Stimulated activated CD4-positive, alpha-beta T cell treated with anti-CD3 and anti-CD28 coated beads, Interleukin-15, amount 100 ng/mL, for 1 hour (primary cell): Measurements from ENCODE around the gene ARHGEF4.

Experiments
- DNase-seq, 2 donors: peaks; one replicate each; pipeline ENCODE4 v3.0.0-alpha.2; 2020; ENCODE audit warnings: low read depth in 1 of 2, low spot score in 1 of 2

ARHGEF4 gene

GRCh38 chr2:130814931-130815680 lies 21.6 kb upstream of the ARHGEF4 start:
- DNase-seq = no peak

DNA sequence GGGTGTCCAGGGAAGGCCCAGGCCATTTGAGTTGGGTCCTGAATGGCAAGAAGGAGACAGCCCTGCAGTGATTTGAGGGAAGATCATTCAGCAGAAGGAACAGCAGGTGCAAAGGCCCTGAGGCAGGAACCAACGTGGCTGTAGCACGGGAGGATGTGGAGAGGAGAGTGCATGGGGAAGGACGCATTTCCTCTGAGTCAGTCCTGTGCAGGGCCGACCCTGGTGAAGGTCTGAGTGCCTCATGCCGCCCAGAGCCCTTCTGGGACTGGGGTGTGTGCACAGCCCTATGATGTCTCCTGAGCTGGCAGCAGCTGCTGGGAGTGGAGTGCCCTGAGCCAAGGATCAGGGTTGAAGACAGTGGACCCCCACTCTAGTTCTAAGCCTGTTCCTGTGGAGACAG lies 17.9 kb upstream of the ARHGEF4 start:
- DNase-seq = no peak

DNA sequence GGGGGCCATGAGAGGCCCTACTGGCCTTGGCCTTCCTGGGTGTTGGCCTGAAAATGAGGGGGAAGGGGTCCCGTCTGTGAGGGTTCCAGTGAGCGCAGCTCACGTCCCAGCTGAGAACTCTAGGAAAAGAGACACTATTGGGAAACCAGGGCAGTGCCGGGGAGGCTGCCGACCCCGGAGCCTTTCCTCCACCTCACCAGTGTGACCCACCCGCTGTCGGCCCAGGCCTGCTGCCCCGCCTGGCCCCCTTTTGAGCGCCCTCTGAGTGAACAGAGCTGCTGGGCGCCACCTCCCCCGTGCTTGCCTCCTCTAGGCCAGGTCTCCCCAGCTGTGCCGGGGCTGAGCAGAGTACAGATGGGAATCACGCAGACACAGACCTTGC lies 17.5 kb upstream of the ARHGEF4 start:
- no peak for DNase-seq

DNA sequence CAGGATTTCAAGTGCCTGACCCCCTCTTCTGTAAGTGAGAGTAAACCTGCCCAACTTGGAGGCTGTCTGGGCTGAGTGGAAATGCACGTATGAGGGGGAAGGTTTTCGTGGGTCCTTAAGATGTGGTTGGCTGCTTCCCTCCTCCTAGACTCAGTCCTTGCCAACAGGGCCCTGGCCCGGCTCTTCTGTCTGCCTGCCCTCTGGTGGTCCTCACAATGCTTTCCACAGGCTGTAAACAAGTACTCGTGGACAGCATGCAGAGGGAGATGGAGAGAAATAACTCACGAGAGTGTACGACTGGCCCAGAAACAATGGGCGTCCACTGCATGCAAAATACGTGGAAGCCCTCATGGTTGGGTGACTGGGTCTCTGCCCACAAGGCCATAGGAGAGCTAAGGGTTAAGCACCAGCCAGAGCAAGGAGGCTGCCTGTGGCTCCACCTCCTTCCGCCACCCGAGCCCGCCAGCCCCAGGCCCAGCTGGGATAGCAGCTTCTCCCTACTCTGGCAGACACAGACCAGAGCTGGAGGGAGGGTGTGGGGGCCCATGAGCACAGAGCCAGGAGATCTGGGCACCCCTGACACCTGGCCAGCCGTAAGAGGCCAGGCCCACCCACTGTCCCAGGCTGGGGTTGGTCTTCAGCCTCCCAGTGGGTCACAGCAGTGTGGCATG lies 17.0 kb upstream of the ARHGEF4 start:
- DNase-seq = no peak

GRCh38 chr2:130820279-130820861 lies 16.3 kb upstream of the ARHGEF4 start:
- no peak for DNase-seq

DNA sequence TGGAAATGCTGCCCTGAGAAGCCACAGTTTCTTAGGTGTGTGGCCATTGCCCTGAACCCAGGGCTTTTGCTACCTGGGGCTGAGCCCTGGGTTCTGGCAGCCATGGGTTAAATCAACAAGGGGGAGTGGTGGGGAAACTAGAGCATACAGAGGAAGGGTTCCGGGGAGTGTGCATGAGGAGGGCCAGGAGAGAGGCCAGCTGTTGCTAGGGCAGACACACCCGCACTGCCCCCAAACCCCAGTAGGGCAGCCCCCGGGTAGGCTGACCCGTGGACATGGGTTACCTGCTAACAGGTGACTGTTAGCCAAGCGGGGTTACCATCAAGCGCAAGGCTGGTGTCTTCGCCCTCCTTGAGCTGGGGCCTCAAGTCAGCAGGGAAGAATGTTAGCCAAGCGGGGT lies 14.8 kb upstream of the ARHGEF4 start:
- no peak for DNase-seq

GRCh38 chr2:130822766-130823165 lies 13.9 kb upstream of the ARHGEF4 start:
- DNase-seq = no peak

DNA sequence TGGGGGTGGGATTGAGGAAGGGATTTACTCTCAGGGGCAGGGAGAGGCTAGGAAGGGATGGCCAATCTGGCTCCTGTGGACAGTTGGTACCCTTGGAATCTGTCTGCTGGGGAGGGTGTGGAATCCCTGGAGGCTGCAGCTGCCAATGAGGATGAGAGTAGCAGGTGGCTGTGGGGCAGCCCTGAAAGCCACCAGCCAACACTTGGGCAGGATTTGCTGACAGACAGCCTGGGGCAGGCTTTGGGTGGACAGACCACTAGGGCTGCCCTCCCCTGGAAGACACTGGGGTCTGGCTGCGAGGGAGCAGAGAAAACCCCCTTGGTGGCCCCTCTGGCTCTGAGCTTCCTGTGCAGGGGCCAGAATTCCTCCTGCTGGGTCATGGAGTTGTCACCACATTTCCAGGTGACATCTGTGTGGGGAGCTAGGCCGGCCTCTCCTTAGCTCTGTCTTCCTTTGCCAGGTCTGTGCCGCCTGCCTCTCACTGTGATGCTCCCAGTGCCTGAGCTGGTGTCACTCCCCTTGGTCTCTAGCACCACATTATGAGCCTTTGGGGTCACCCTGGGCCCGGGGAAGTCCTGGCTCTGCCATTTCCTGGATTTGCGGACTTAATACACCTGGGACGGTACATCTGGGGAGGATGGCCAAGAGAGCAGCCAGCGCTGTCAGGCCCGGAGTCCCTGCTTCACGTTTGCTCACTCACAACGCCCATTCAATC lies 13.4 kb upstream of the ARHGEF4 start:
- no peak for DNase-seq

- DNase-seq = no peak
Measured at GRCh38 chr2:130823886-130824491, 12.7 kb upstream of the ARHGEF4 start.

GRCh38 chr2:130824492-130825061 lies 12.1 kb upstream of the ARHGEF4 start:
- peak; percentile 45 to 52 for DNase-seq

DNA sequence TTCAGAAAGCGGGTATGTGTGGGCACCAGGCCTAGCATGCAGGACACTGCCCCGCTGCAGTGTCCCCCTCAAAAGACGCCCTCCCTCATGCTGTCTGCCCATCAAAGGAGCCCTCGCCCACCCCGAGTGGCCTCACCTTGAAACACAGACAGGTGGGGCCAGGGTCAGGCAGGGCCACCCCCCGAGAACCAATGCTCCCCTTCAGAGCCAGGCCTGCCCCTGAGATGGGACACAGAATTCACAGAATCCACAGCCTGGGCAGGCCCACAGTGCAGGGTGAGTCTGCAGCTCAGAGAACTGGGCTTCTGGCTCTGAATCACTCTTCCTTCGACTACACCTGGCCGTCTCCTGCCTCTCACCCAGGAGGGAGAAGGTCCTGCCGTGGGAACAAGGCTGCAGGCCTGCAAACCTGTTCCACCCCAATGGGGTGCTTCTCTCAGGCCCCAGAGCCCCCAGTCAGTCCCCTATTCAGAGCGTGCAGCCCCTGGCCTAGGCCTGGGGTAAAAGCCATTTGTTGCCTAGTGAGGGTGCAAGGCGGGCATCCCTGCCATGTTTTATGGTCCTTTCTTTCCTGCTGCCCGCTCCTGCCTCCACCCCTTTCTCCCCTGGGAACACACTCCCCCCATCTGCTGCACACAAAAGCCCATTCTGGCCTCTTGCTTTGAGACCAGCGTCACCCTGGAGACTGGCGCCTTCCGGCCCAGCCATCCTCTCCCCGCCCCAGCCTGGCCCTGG lies 11.3 kb upstream of the ARHGEF4 start:
- DNase-seq = no peak

GRCh38 chr2:130825966-130826253 lies 10.8 kb upstream of the ARHGEF4 start:
- no peak for DNase-seq

DNA sequence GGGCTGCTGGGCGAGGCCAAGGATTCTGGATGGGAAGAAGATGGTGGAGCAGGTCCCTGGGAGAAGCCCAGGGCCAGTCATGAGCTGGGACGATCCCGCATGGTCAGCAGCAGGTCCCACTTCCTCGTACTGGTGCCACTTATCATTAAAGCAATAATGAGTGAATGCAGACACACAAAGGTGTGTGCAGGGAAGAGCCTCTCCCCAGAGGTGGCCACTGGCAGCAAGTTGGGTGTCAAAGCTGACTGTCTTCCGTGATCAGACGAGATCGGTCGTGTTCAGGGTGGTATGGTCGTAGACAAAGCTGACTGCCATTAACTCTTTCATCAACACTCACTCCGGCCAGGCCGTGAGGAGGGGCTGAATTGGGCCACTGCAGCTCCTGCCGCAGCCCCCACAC lies 10.3 kb upstream of the ARHGEF4 start:
- no peak for DNase-seq

DNA sequence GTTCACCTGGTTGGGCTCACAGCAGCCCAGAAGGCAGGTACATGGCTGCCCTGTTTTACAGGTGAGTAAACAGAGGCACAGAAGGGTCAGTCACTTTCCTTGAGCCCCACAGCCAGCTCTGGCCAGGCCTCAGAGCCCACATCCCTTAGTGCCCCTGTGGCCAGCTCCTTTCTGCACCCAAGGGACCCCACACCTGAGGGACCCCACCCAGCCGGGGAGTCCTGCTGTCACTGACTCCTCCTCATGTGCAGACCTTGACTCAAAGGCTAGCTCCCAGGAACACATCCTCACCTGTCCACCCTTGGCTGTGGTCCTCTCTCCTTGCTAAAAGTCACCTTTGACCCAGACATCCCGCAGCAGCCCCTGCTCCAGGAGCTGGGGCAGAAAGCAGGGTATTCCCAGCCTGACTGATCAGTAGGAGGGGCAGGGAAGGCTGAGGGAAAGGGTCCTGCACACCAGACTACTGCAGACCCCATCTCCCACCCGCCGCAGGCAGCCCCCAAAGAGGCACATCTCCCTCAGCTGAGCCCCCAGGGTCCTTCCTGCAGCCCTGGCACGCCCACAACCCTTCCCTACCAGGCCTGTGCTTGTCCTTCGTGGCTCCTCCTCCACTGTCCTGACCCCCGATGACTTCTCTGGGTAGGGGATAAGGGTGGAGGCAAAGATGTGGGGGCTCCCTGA lies 9.8 kb upstream of the ARHGEF4 start:
- DNase-seq = no peak

- no peak for DNase-seq
Measured at GRCh38 chr2:130827502-130828251, 9.0 kb upstream of the ARHGEF4 start.

- DNase-seq = no peak
Measured at GRCh38 chr2:130828461-130828860, 8.3 kb upstream of the ARHGEF4 start.

- DNase-seq = no peak
Measured at GRCh38 chr2:130829015-130829414, 7.7 kb upstream of the ARHGEF4 start.

DNA sequence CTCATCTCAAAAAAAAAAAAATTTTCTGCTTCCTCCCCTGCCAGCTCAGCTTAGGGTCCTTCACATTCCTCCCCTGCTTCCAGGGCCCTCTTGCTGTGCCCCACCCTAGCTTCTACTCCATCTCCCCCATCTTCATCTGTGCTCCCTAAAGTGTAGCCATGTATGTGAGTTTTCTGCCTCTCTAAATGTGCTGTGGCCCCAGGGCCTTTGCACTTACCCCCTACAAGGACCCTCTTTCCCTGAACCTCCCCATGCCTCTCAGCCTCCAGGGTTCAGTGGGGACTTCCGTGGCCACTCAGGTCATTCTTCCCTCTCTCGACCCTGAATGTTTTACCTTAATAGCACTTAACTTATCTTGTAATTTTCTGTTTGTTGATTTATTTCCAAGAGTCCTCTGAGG lies 6.2 kb upstream of the ARHGEF4 start:
- DNase-seq = no peak

DNA sequence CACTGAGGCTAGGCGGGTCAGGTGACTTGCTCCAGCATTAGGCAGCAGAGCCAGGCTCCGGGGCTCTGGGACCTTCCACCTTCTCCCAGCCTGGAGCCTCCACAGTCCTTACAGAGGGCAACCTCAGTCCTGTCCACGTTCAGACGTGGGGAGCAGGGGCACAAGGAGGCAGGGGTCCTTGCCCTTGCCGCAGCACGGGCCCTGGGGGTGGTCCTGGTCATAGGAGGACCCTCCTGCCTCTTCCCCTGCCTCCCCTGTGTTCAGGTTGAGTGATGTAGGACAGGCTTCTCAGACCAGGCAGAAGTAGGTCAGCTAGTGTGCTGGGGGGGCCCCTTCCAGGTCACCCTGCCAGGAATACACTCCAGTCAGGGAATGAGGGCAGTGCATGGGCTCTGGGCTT lies 5.4 kb upstream of the ARHGEF4 start:
- no peak for DNase-seq
